IPS DF 6.9 (cell line): ENCODE measurements around the gene SPSB2.
A peak's percentile ranks its signal among the peaks of the same experiment; 100 is the strongest.

Experiments
- DNase-seq: peaks from one replicate; pipeline ENCODE4 v3.0.0-alpha.2; 2013; ENCODE audit warnings: low read depth, low spot score
- H3K27ac ChIP-seq: one replicate; pipeline ENCODE4 v1.5.1; 2013; ENCODE audit warnings: low read length, control low read depth
- H3K27me3 ChIP-seq: 2 replicates; pipeline ENCODE4 v1.6.1; 2013; ENCODE audit warnings: mild to moderate bottlenecking, low read length; ENCODE audit not compliant: control insufficient read depth, insufficient read depth
- H3K36me3 ChIP-seq: 2 replicates; pipeline ENCODE4 v1.6.1; 2013; ENCODE audit warnings: low read length; ENCODE audit not compliant: control insufficient read depth, insufficient read depth
- H3K4me1 ChIP-seq: 2 replicates; pipeline ENCODE4 v1.6.1; 2013; ENCODE audit warnings: low read length; ENCODE audit not compliant: control insufficient read depth, insufficient read depth
- H3K4me3 ChIP-seq: 2 replicates; pipeline ENCODE4 v1.5.1; 2013; ENCODE audit warnings: mild to moderate bottlenecking, low read length
- H3K9me3 ChIP-seq: 2 replicates; pipeline ENCODE4 v1.6.1; 2013; ENCODE audit warnings: low read length, inconsistent platforms; ENCODE audit not compliant: control insufficient read depth, insufficient read depth
- WGBS: extraction: QIAGEN DNeasy Blood & Tissue Kit; methylation state at CpG from one replicate; pipeline ENCODE4 v1.1.7; 2013; ENCODE audit warnings: mixed read lengths, missing lambda C conversion rate; ENCODE audit not compliant: insufficient read length, insufficient coverage; 5-methylcytosine and 5-hydroxymethylcytosine counted together

SPSB2 gene

DNA sequence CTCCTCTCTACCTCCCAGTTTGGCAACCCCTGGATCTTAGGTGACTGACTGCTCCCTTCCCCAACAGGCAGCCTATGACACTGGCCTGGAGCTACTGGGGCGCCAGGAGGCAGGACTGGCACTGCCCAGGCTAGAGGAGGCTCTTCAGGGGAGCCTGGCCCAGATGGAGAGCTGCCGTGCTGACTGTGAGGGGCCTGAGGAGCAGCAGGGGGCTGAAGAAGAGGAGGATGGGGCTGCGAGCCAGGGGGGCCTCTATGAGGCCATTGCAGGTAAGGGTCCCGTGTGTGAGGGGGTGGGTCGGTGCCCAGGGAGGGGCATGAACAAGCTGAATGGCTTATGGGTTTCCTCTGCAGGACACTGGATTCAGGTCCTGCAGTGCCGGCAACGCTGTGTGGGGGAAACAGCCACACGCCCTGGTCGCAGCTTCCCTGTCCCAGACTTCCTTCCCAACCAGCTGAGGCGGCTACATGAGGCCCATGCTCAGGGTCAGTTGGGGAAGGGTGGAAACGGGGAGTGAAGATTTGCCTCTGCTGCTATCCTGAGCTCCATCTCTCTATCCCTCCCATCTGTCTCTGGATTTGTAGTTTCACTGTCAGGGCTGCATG, 42.7 kb downstream of the SPSB2 start:
- peaks cover 4% of the 10 kb centered on the region; the same call in 1 of the 2 replicates for H3K4me1 ChIP-seq
- peaks cover 22% of the 10 kb centered on the region for H3K36me3 ChIP-seq
- no peaks in the 10 kb centered on the region for H3K9me3 ChIP-seq
- H3K4me3 ChIP-seq, result no peak overlapping the region
- no peak overlapping the region for H3K27ac ChIP-seq
- H3K27me3 ChIP-seq, result no peaks in the 10 kb centered on the region
- WGBS, result no CpG with 5 or more reads among the region's 11 CpGs
- no peak for DNase-seq

GRCh38 chr12:6829536-6830220, 43.4 kb downstream of the SPSB2 start:
- H3K36me3 ChIP-seq, result peaks cover 22% of the 10 kb centered on the region
- H3K4me1 ChIP-seq, result peaks cover 6% of the 10 kb centered on the region; the same call in 1 of the 2 replicates
- WGBS, result no CpG with 5 or more reads among the region's 19 CpGs
- peak overlapping the region; percentile 98 for H3K4me3 ChIP-seq
- no peak for DNase-seq
- no peaks in the 10 kb centered on the region for H3K27me3 ChIP-seq
- no peaks in the 10 kb centered on the region for H3K9me3 ChIP-seq
- H3K27ac ChIP-seq, result no peak overlapping the region

DNA sequence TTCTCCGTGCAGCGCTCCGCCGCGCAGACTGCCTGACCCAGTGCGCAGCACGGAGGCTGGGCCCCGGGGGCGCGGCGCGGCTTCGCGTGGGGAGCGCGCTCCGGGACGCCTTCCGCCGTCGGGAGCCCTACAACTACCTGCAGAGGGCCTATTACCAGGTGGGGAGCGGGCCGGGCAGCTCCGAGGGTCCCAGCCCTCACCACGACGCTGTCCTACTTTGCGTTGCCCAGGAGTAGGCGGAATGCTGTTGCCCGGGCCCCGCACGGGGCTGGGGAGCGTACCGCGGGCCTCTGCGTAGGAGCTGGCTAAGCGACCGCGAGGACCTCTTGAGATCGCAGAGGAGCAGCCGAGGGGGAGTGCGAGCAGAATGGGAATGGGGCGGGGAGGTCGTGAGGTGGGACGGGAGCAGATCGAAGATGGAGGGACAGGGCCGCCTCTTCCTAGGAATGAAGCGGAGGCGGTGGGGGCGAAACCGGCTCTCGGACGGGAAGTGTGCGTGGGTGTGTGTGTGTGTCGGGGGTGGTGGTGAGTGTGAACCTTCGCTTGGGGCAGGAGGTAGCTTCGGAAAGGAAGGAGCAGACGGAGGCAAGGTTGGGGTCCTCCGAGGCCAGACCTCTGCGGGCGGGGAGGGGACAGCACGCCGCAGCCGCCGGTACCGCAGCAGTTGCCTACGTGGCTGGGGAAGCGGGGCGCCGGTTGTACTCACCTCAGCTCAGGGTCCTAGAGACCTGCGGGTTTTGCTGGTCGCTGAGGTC, 44.1 kb downstream of the SPSB2 start:
- H3K27ac ChIP-seq, result no peak overlapping the region
- no peaks in the 10 kb centered on the region for H3K27me3 ChIP-seq

DNA sequence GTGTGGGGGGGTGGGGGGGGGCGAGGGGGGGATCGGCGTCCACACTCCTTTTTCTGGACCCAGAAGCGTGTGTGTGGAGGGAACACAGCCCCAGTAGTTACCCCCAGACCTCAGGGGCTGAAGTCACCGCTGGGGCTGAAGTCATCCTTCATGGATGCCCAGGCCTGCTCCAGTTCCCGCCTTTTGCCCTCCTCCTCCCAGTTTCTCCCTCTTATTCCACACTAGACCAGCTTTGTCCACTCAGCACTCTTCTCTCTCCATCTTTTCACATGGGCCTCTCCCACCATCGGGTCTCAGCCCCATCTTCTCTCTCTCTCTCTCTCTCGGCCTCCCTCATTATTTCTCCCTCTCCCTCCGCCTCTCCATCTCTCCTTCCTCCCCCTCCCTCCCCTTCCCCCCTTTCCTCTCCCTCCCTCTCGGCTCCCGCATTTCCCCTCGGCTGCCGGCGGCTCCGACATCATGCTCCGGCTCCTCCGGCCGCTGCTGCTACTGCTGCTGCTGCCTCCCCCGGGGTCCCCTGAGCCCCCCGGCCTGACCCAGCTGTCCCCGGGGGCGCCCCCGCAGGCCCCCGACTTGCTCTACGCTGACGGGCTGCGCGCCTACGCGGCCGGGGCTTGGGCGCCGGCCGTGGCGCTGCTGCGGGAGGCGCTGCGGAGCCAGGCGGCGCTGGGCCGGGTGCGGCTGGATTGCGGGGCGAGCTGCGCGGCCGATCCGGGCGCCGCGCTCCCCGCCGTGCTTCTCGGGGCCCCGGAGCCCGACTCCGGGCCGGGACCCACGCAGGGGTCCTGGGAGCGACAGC, 44.9 kb downstream of the SPSB2 start, which contains the start of gene P3H3:
Gene P3H3 (plus strand): TSS at position 426 of the 799 bp plus-strand sequence. CDS start 34 bp downstream, at position 460.
- WGBS, result no CpG with 5 or more reads among the region's 60 CpGs
- H3K4me1 ChIP-seq, result peaks cover 8% of the 10 kb centered on the region; the same call in 1 of the 2 replicates
- peaks cover 13% of the 10 kb centered on the region; the same call in 1 of the 2 replicates for H3K36me3 ChIP-seq
- no peaks in the 10 kb centered on the region for H3K9me3 ChIP-seq
- H3K27ac ChIP-seq, result no peak within 1 kb of the TSS
- H3K4me3 ChIP-seq, result peak within 1 kb of the TSS; percentile 98
- DNase-seq, result no peak
- no peaks in the 10 kb centered on the region for H3K27me3 ChIP-seq

More for the DNA sequence above, 44.1 kb downstream of the SPSB2 start:
- H3K4me3 ChIP-seq, result peak overlapping the region; percentile 98
- WGBS, result no CpG with 5 or more reads among the region's 71 CpGs
- no peak for DNase-seq
- H3K4me1 ChIP-seq, result peaks cover 6% of the 10 kb centered on the region; the same call in 1 of the 2 replicates
- H3K9me3 ChIP-seq, result no peaks in the 10 kb centered on the region
- H3K36me3 ChIP-seq, result peaks cover 19% of the 10 kb centered on the region

GRCh38 chr12:6827437-6827911, 45.6 kb downstream of the SPSB2 start:
- no CpG with 5 or more reads among the region's 8 CpGs for WGBS
- no peak for DNase-seq
- H3K27me3 ChIP-seq, result no peaks in the 10 kb centered on the region
- H3K27ac ChIP-seq, result no peak overlapping the region
- H3K4me1 ChIP-seq, result peaks cover 8% of the 10 kb centered on the region; the same call in 1 of the 2 replicates
- H3K4me3 ChIP-seq, result no peak overlapping the region; the same call in 1 of the 2 replicates
- no peaks in the 10 kb centered on the region for H3K9me3 ChIP-seq
- H3K36me3 ChIP-seq, result peaks cover 13% of the 10 kb centered on the region; the same call in 1 of the 2 replicates

DNA sequence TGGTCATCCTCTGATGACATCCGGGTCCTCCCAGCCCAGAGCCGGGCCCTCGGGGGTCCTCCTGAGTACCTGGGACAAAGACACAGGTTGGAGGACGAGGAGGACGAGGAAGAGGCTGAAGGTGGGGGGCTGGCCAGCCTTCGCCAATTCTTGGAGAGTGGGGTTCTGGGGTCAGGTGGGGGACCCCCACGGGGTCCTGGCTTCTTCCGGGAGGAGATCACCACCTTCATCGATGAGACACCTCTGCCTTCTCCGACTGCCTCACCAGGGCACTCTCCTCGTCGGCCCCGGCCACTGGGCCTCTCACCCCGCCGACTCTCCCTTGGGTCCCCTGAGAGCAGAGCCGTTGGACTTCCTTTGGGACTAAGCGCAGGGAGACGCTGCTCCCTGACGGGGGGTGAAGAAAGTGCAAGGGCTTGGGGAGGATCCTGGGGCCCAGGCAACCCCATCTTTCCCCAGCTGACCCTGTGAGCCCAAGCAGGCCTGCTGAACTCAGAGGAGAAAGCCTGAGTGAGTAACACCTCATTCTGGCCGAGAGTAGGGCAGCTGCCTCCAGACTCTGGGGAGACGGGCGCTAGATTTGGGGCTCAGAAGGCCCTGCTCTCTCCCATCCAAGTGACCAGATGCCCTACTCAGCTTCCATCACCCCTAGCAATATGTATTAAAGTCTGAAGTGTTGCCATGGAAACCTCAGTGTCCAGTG, 46.2 kb downstream of the SPSB2 start:
- Histone ChIP-seq H3K27ac (no peak overlapping the region), H3K27me3 (no peaks in the 10 kb centered on the region), H3K4me1 (peaks cover 9% of the 10 kb centered on the region; the same call in 1 of the 2 replicates), H3K36me3 (peaks cover 12% of the 10 kb centered on the region; the same call in 1 of the 2 replicates), H3K9me3 (no peaks in the 10 kb centered on the region), H3K4me3 (no peak overlapping the region)
- no CpG with 5 or more reads among the region's 22 CpGs for WGBS
- no peak for DNase-seq

- Histone ChIP-seq H3K9me3 (no peaks in the 10 kb centered on the region), H3K4me3 (no peak overlapping the region), H3K27me3 (no peaks in the 10 kb centered on the region), H3K27ac (no peak overlapping the region), H3K4me1 (peaks cover 9% of the 10 kb centered on the region; the same call in 1 of the 2 replicates), H3K36me3 (peaks cover 6% of the 10 kb centered on the region; the same call in 1 of the 2 replicates)
- no peak for DNase-seq
- no CpG with 5 or more reads among the region's 17 CpGs for WGBS
These were observed 46.9 kb downstream of the SPSB2 start for GRCh38 chr12:6826125-6826733.

DNA sequence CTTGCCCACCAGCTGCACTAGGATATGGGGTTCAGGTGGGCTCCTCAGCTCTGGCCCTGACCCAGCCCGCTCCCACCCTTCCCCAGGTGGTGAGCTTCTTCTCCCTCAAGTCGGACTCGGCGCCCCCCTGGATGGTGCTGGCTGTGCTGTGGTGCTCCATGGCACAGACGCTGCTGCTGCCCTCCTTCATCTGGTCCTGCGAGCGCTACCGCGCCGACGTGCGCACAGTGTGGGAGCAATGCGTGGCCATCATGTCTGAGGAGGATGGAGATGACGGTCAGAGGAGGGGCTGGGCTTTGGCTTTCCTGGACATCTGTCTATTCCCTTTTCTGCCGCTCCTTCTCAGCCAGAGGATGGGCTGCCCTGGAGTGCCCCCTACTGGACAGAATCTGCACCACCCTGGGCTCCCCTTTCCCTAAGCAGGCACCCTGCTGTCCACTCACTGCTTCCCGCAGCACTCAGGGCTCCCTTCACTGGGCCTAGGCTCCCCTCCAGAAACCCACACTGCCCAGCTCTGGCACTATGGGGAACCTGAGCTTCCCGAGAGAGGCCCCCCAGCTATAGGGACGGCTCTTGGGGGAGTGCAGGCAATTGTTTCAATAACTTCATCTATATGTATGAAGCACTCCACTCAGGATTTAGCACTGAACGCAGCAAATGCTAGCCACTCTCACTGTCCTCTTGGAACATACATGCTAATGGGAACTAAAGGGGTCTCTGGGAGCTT, 47.5 kb downstream of the SPSB2 start:
- Histone ChIP-seq H3K27ac (no peak overlapping the region), H3K4me3 (peak overlapping the region; percentile 8; the same call in 1 of the 2 replicates), H3K4me1 (peaks cover 11% of the 10 kb centered on the region), H3K36me3 (0 out of 2 replicates have a peak, but pooled peaks cover 1% of the 10 kb centered on the region), H3K9me3 (no peaks in the 10 kb centered on the region), H3K27me3 (no peaks in the 10 kb centered on the region)
- WGBS, result no CpG with 5 or more reads among the region's 19 CpGs
- no peak for DNase-seq
